AG04450 (cell line): ENCODE measurements around the gene IBA57. TPM values are rescaled to one million over a fixed set of nuclear protein-coding genes. Genes with fewer than 3 reads are reported as not detected.

ENCODE experiments used
- CTCF ChIA-PET: fragments of 300-600, 350-600 bp; formaldehyde crosslinking; extraction: SDS; loops from one replicate; lab custom pipeline; 2022; ENCODE audit warnings: antibody characterized with exemption, inconsistent platforms; lab: Charles Lee
- POLR2A ChIA-PET: fragments of 350-600 bp; formaldehyde crosslinking; extraction: SDS; loops from one replicate; lab custom pipeline; 2021; ENCODE audit warnings: antibody characterized with exemption, inconsistent platforms; lab: Yijun Ruan, JAX
- DNase-seq: peaks from one replicate; pipeline ENCODE4 v3.0.0-alpha.2; 2011; ENCODE audit warnings: low read depth, low spot score
- H3K27ac ChIP-seq: one replicate; pipeline ENCODE4 v1.5.1; 2012; ENCODE audit warnings: low read depth, low read length, control low read depth
- H3K27me3 ChIP-seq: one replicate; pipeline ENCODE4 v1.6.0; 2012; ENCODE audit warnings: low read length; ENCODE audit not compliant: control insufficient read depth, insufficient read depth
- H3K4me3 ChIP-seq: 2 replicates; pipeline ENCODE4 v1.5.1; 2011; ENCODE audit warnings: mild to moderate bottlenecking, low read depth, low read length, control low read depth
- H3K9me3 ChIP-seq: 2 replicates; pipeline ENCODE4 v1.5.1; 2012; ENCODE audit warnings: low read length; ENCODE audit not compliant: control insufficient read depth, insufficient read depth
- polyA plus RNA-seq: library from polyadenylated mRNA; depleted of rRNA; stranded (reverse); fragments of >200 nt; gene quantifications from 2 replicates; pipeline ENCODE4 v1.2.3, GENCODE V29; 2011
- TF ChIP-seq, protein P1 (sequence below): IDR thresholded peaks from 2 replicates; pipeline ENCODE4 v1.5.1; 2011; ENCODE audit warnings: low read depth, low read length, control low read depth, inconsistent platforms

The IBA57 gene
- polyA plus RNA-seq, 1 experiment = 1.4 TPM

DNA sequence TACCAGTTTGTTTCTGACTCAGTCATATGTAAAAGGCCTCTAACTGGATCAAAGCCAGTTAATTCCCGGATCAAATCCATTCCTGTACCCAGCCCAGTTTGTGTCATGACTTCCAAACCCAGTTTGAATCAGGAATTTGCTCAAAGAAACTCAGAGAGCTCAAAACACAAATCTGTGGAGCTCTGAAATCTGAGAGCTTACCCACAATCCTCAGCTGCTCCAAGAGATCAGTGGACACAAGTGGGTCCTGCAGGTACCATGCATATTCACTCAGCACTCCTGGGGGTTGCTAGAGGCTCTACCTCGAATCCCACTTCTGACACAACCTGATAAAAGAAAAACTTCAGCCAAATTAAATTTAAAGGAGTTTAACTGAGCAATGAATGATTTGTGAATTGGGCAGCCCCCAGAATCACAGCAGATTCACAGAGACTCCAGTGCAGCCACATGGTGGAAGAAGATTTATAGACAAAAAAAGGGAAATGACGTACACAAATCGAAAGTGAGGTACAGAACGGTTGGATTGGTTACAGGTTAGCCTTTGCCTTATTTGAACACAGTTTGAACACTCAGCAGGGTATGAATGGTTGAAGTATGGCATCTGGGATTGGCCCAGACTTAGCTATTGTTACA, 44.6 kb upstream of the IBA57 start:
- Histone ChIP-seq H3K27ac (no peak overlapping the region), H3K9me3 (peaks cover 7% of the 10 kb centered on the region), H3K27me3 (peaks cover 9% of the 10 kb centered on the region), H3K4me3 (no peak overlapping the region)
- DNase-seq = no peak
- ChIA-PET CTCF (interaction anchor here (0.7 to 3.2 kb wide), 2 partner anchors 10 to 121 kb away, joined by 3 to 16 read pairs; no protein-coding TSS in a partner anchor), POLR2A (no interaction called here)
- TF ChIP-seq, protein P1, sequence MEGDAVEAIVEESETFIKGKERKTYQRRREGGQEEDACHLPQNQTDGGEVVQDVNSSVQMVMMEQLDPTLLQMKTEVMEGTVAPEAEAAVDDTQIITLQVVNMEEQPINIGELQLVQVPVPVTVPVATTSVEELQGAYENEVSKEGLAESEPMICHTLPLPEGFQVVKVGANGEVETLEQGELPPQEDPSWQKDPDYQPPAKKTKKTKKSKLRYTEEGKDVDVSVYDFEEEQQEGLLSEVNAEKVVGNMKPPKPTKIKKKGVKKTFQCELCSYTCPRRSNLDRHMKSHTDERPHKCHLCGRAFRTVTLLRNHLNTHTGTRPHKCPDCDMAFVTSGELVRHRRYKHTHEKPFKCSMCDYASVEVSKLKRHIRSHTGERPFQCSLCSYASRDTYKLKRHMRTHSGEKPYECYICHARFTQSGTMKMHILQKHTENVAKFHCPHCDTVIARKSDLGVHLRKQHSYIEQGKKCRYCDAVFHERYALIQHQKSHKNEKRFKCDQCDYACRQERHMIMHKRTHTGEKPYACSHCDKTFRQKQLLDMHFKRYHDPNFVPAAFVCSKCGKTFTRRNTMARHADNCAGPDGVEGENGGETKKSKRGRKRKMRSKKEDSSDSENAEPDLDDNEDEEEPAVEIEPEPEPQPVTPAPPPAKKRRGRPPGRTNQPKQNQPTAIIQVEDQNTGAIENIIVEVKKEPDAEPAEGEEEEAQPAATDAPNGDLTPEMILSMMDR = no peak

DNA sequence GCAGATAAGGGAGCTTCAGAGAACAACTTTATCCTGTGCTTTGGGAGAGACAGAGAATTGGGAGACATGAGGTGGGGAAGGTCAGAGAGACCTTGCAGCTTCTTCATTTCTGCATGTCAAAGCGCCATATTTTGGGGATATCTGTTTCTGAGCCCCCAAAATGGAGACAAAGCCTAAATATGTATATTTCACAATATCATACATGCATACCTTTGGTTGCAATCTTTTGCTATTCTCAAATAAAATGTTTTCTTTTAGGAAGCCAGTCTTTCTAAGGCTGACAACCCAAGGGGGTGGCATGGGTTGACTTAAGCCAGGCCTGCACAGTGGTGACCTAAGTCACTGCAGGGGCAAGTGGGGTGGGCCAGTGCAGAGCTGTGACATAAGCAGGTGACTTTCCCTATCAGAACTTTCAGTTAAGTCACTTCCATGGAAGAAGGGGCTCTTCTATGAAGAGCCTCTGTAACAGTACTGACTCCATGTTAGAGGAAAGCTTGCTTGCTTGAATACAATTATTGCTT, 42.6 kb upstream of the IBA57 start:
- peaks cover 9% of the 10 kb centered on the region for H3K27me3 ChIP-seq
- no peak for DNase-seq
- TF ChIP-seq, protein P1 = no peak
- H3K9me3 ChIP-seq = peaks cover 4% of the 10 kb centered on the region
- ChIA-PET CTCF (interaction anchor here (0.6 to 3.2 kb wide), 4 partner anchors 8 to 1330 kb away, joined by 3 to 16 read pairs (median 4); partner anchors contain the start of gene IBA57), POLR2A (interaction anchor here (1.2 kb wide), 1 partner anchor 14 kb away, joined by 3 read pairs; no protein-coding TSS in a partner anchor)
- no peak overlapping the region for H3K27ac ChIP-seq
- H3K4me3 ChIP-seq = no peak overlapping the region

DNA sequence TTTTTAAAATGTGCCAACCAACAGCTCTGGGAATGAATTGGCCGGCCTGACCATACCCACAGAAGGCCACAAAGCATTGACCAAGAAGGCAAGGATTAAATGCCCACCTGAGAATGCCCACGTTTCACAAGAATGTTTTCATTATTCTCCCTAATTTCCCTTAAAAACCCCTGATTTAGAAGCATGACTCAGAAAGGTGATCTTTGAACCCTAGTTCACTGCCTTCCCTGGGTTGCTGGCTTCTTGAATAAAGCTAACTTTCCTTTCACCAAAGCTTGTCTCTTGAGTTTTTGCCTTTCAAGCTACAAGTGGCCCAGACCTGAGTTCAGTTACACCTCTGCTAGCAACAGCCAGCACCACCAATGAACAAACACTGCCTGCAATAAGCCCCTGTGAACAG, 42.1 kb upstream of the IBA57 start:
- TF ChIP-seq, protein P1 = no peak
- Histone ChIP-seq H3K4me3 (no peak overlapping the region), H3K9me3 (peaks cover 3% of the 10 kb centered on the region), H3K27me3 (peaks cover 12% of the 10 kb centered on the region), H3K27ac (no peak overlapping the region)
- POLR2A ChIA-PET = interaction anchor here (1.2 kb wide), 1 partner anchor 14 kb away, joined by 3 read pairs; no protein-coding TSS in a partner anchor
- no peak for DNase-seq
- CTCF ChIA-PET = interaction anchor here (0.6 to 1.5 kb wide), 2 partner anchors 10 to 42 kb away, joined by 3 to 4 read pairs; partner anchors contain the start of gene IBA57

DNA sequence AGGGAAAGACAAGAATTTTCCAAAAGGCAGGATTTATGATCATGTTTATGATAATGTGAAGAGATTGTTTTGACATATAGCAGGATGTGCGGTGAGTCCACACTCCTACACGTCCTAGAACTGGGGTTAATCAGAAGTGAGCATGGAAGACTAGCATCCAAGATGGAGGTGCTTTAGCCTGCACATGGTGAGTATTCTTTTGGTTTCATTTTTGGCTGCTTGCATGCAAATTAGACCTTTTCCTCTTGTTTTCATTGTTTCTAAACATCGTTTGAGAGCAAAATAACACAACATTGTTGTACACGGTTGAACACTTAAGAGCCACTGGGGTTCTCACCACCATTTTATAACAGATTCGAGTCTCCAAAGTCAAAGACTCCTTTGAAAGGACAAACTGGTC, 40.4 kb upstream of the IBA57 start:
- Histone ChIP-seq H3K4me3 (no peak overlapping the region), H3K27ac (no peak overlapping the region), H3K9me3 (no peaks in the 10 kb centered on the region), H3K27me3 (peaks cover 12% of the 10 kb centered on the region)
- TF ChIP-seq, protein P1 = no peak
- CTCF ChIA-PET = interaction anchor here (0.6 to 0.9 kb wide), 2 partner anchors 40 to 957 kb away, joined by 3 read pairs; partner anchors contain the start of gene IBA57
- DNase-seq = no peak
- POLR2A ChIA-PET = no interaction called here

DNA sequence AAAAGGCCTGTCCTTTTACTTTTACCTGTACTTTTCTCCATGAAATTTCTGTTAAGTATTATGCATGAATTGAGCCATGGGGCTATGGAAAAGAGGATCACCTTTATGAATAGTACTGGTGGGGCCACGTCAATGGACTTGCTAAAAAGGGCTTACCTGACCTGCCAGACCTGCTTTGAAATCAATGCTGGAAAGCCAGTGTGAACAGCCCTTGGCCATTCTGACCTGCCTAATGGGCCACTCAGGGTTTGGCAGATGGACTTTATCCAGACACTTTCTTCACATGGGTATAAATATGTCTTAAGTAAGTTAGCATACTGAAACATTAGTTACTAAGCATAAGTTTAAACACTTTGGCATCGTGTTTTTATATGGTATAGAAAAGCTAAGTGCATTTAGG, 33.8 kb upstream of the IBA57 start:
- TF ChIP-seq, protein P1 = no peak
- Histone ChIP-seq H3K4me3 (no peak overlapping the region), H3K27ac (no peak overlapping the region), H3K9me3 (no peaks in the 10 kb centered on the region), H3K27me3 (peaks cover 28% of the 10 kb centered on the region)
- no peak for DNase-seq
- ChIA-PET POLR2A (no interaction called here), CTCF (interaction anchor here (1.3 to 2.2 kb wide), 8 partner anchors 10 to 383 kb away, joined by 3 to 20 read pairs (median 12); partner anchors contain the start of genes GUK1 and MRPL55)
